Ureter (tissue), 1 donor: ENCODE measurements around the gene KCNQ1. TPM values are rescaled to one million over a fixed set of nuclear protein-coding genes. Genes with fewer than 3 reads are reported as not detected.

Source experiments
- DNase-seq: peaks from one replicate; pipeline ENCODE4 v3.0.0-alpha.2; 2020; ENCODE audit warnings: low spot score
- total RNA-seq: library from RNA; stranded (reverse); gene quantifications from one replicate; pipeline ENCODE4 v1.2.4, GENCODE V29; 2023
- donor health status: DM: yes; HTN: yes; CAD: no.

KCNQ1 gene
- total RNA-seq, 1 donor from 2014 or later = 63.0 TPM

DNA sequence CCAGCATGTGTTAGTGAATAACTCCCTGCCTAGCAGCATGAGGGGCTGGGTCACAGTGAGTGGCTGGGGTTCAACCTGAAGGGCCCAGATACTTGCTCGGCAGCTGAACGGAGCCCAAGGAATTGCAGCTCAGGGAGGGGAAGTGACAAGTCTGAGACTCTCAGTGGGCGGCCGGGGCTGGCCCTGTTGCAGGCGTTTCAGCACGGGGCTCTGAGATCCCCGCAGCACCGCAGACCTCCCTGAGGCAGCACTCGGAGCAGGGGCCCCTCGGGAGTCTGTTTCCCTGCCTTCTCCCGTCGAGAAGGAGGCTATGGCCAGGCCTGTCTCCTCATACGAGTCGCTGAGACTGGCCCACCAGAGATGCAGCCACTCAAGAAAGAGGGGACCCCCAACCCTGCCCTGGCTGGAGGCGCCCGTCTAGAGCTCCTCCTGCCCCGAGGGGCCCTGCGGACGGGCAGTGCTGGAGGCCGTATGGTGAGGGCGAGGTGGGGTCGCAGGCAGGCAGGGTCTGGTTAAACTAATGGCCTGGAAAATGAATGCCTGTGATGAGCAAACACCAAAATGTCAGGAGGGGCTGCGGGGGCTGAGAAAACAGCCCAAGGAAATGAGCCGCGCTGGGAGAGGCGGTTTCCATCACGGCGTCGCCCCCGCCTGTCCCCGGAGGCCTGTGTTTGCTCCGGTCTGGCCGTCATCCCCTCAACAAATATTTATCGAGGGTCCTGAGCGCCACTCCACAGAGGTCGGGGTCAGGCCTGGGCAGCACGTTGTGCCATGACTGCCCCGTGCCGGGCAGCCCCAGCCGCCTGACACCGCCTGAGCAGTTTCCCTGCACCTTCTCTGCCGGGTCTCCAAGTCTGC lies 35.0 kb upstream of the KCNQ1 start:
- DNase-seq = no peak

DNA sequence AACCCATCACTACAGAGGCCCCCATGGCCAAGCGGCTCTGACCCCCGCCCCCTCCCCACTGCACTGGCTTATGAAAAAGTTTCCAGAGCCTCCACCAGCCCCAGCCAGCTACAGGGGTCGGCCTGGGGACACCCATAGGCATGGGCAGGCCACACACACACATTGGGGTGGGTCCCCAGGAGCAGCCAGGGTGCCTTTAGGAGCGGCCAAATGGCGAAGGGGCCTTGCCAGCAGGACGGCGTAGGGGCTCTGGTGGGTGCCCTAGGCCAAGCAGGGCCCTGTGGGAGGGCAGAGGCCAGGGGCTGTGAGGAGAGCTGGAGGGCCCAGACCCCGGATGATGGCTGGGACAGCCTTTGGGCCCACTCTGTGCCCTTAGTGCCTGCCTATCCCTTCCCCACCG lies 34.2 kb upstream of the KCNQ1 start:
- DNase-seq = no peak

DNA sequence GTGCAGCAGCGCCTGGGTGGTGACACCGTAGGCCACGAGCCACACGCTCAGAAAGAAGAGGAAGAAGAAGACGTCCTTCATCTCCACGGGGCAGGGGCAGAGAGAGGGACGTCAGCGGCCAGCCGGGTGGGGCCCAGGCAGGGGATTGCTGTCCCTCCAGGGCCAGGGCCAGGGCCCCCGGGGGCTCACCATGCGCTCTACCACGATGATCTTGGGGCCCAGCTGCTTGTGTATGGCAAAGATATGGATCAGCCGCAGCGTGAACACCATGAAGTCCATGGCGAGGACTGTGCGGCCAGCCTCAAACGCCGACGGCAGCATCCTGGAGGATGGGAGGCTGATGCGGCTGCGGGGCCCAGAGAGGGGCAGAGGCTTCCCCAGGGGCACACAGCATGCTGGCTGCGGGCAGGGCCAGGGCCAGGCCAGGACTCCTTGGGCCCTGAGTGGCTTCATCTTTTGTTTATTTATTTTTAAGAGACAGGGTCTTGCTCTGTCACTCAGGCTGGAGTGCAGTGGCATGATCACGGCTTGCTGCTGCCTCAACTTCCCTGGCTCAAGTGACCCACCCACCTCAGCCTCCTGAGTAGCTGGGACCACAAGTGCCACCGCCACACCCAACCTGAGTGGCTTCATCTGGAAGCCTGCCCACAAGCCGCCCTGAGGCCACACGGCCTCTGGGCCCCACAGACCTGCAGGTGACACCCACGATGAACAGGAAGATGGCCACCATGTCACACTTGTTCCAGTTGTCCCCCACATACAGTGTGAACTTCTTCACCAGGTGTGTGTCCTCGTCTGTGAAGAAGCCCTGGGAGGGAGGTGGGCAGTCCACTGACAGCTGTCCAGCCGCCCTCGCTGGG lies 33.1 kb upstream of the KCNQ1 start:
- no peak for DNase-seq

DNA sequence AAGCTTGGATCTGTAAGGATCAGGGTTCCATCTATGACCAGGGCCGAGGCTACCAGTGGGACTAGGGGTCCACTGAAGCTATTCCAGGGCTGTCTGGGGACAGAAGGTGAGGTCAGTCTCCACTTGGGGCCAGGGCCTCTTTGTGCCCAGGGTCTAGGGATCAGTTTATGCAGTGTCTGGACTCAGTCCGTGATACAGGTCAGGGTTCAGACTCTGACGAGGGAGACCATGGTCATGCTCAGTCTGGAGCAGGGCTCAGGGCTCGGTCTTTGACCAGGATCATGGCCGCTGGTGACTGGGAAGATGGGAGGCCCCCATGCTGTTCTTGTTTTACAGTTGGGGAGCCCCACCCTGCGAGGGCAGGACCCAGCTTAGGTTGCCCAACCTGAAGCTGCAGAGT lies 32.5 kb upstream of the KCNQ1 start:
- no peak for DNase-seq

DNA sequence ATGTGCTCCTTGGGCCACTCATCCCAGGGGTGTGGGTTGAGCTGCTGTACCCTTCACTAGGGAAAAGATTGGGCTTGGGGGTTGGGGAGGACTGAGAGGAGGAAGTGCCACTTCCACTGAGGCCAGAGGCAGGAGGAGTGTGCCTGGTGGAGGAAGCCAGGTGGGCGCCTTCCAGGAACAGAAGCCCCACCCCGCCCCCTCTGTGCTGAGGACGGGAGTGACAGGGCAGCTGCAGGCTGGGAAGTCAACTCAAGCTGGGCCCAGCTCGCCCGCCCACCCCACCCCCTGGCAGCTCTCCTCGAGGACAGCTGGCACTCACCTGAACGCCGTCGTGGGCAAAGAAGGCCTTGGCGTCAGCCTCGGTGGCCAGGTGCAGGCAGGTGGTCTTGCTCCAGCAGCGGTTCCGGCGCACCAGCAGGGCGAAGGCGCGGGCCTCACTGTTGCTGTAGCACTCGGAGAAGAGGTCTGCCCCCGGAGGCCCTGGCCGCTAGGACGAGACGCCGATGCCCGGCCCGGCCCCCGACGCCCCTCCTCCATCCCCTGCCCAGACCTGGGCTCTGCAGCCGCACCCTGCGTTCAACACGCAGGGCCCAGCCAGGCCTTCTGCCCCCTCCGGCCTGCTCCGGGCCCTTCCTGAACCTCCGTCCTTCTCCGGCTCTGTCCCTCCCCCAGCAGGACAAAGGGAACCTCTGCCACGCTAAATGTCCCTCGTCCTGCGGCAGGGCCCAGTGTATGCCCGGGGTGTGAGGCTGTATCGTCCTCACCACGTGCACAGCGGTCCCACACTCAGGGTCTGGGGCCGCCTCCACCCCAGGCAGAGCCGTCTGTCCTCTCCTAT lies 30.8 kb upstream of the KCNQ1 start:
- DNase-seq = no peak

DNA sequence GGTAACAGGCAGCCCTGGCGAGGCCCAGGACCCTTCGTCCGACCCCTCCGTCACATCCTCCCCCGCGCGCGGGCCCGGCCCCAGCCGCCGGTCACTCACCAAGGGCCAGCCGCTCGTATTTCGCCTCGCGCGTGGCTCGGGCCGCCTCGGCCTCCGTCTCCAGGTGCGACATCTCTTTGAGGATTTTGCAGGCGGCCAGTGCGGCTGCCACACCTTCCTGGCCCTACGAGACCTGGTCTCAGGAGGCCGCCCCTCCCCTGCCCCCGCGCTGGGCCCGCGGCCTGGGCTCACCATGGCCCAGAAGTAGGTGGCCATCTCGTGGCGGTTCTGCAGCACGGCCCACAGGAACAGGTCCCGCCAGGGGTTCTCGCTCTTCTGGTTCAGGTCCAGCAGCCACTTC lies 30.2 kb upstream of the KCNQ1 start:
- DNase-seq = no peak

DNA sequence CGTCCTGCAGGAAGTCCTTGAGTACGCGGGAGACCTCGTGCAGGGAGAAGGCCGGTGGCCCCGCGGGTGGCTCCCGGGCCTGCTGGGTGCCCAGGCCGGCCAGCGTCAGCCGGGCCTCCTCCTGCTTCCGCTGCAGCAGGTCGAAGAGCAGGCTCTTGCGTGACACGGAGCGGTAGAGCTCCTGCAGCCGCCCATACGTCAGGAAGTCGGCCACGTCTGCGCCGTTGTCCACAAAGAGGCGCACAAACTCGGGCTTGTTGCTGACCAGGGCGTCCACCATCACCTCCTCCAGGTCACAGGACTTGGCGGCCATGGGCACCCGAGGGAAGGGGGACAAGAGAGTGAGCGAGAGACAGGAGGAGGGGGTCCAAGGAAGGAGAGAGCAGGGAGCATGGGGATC lies 29.6 kb upstream of the KCNQ1 start:
- DNase-seq = no peak

DNA sequence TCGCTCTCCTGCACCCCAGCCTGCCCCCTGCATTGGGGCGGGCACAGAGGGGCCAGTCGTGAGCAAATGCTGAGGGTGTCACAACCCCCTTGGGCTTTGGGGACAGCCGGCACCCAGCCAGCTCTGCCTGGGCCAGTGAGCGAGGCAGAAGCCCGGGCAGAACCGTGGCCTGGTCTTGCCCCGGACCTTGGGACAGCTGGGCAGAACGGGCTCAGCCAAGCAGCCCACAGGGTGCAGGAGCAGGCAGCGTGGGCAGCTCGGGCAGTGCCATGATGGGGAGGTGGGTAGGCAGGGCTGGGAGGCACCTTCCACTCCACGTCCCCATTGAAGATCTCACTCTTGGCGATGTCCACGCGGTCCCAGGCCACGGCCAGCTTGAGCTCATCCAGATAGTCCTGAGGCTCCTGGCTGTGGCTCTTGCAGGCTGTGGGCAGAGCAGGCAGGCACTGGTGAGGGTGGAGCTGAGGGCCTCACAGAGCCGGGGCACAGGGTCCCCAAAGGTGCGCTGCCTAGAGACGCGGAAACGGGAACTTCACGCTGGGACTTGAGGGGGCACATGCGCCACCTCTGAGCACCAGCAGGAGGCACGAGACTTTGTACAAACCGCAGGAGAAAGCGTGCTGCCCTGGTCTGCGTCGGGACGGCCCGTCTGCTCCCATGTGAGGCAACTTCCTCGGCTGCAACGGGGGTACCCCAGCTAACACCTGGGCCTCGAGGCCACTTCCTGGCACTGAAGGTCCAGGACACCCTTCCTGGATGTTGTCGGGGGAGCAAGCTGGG lies 29.0 kb upstream of the KCNQ1 start:
- DNase-seq = no peak

DNA sequence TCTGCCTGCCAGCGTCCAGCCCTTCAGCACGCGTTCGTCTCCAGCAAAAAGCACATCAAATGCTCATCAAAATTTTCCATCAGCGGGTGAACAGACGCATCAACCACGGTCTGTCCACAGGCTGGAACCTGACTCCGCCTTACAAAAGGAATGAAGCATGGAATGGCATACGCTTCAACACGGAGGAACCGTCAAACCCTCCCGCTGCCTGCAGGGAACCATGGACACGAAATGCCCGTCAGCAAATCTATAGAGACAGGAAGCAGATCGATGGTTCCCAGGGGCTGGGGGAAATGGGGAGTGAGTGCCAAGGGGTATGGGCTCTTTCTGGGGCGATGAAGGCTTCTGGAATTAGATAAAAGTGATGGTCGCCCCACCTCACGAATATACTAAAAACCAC lies 28.0 kb upstream of the KCNQ1 start:
- DNase-seq = no peak

DNA sequence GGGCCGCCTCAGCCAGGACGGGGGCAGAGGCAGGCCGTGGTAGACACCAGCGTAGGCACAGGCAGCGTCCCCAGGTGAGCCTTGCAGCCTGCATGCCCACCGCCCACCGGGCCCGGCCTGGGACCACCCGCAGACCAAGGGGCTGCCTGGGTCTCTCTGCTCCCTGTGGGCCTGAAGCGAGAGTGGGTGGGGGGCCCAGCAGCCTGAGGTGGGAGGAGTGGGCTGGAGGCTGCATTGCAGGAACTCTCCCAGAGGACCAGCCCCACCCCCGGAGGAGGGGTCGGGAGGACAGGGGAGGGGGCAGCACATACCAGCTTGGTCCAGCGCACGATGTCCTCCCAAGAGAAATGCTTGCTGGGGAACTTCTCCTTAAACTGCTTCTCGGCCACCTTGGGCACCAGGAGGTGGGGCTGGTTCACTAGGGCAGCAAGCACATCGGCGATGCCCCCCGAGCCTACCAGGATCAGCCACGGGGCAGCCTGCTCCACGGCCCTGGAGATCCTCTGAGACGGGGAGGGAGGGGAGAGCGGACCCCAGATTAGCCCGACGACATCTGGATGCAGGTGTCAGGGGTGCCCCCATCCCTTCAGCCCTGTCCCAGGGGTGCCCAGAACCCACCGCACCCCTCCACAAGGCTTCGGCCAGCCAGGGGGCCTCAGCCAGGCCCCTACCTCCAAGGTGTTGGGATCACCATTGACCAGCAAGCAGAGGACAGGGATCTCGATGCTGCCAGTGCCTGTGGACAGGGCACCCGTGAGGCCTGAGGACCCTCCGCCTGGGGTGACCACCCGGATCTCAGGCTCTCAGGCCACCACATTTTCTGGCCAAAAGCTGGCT lies 26.7 kb upstream of the KCNQ1 start:
- no peak for DNase-seq

DNA sequence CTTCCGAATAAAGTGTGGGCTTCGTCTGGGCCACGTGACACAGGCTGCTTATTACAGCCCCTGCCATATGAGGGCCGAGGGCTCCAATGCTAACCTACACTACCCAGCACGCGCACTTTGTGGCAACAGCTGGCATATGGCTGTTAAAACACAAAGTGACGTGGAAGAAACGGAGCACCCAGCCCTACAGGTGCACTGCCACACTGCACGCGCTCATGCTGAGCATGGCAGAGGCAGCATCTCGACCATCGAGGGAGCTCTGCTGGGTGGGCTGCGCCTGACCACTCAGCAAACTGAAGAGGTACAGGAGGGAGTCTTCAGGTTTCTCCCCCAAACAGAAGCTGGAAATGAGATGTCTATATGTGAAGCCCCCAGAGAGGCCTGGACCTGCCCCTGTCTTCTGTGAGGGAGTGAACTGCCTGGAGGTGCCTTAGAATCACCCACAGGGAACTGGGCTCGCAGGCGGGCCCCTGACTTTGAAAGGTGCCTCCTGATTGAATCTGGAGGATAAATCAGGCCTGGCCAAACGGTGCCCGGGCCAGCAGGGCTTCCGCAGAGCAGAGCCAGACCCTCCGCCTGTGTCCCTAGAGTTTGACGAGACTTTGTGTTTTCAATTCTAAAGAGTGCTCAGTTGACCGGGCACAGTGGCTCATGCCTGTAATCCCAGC lies 26.0 kb upstream of the KCNQ1 start:
- no peak for DNase-seq

DNA sequence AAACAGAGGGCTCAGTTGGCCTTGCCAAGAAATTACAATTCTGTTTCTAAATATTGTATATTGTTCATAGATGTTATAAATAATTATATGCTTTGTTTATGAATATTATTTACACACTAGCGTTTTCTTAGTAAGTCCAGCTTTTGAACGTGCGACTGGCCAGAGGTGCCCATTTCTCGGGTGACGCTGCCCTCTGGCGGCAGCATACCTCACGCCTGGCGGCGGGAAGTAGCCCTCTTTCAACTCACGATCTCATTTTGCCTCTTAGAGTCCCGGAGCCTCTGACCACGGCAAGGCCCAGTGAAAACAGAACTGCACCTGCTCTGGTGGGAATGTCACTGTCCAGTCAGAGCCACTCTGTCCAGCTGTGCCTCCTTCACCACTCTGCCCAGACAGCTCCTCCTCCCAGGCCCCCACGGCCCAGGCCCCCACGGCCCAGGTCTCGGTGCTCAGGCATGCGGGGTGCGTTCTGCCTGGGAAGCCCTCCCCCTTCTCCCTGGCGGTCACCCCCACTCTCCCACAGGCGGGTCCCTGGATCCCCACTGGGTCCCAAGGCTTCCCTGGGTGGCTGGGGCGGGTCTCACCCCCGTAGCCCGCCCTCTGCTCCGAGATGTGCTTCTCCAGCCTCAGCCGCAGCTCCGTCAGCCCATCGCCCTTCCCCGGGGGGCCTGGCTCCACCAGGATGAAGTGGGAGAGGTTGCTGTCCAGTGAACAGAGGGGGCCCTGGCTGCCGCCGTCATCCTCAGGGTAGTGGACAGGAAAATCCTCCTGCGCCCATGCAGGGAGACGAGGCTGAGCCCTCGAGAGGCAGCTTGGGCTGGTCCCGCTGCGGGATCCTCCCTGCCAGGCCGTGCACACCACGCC lies 24.9 kb upstream of the KCNQ1 start:
- peak; percentile 85 for DNase-seq

DNA sequence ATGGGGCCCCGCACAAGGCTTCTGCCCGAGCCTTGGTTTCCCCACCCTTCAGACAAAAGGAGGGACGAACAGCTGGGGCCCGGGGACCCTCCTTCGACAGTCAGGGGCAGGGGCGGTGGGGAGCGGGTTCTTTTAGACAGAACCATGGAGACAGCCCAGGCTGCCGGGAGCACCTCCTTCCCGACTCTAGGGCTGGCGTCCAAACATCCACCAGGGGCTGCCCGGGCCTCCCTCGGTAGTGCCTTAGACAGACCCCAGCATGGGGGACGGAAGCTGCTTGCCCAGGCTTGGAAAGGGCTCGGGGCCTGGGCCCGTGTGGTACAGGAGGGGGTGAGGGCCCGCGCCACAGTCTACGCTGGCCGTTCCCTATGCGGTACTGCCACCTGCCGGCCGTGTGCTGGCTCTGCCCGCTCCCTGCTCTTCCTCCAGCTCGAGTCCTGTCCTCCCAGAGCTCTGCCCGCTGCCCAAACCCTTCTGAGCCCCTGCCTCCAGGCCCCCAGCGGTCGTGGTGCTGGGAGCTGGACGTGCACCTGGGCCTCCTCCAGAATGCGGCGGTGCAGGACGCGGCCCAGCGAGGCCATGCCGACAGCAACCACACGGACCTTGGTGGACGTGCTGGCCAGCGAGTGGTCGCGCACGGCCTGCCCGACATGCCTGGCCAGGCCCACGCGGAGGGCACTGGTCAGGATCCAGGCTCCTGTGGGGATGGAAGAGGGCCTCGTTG lies 24.1 kb upstream of the KCNQ1 start:
- peak; percentile 76 for DNase-seq

DNA sequence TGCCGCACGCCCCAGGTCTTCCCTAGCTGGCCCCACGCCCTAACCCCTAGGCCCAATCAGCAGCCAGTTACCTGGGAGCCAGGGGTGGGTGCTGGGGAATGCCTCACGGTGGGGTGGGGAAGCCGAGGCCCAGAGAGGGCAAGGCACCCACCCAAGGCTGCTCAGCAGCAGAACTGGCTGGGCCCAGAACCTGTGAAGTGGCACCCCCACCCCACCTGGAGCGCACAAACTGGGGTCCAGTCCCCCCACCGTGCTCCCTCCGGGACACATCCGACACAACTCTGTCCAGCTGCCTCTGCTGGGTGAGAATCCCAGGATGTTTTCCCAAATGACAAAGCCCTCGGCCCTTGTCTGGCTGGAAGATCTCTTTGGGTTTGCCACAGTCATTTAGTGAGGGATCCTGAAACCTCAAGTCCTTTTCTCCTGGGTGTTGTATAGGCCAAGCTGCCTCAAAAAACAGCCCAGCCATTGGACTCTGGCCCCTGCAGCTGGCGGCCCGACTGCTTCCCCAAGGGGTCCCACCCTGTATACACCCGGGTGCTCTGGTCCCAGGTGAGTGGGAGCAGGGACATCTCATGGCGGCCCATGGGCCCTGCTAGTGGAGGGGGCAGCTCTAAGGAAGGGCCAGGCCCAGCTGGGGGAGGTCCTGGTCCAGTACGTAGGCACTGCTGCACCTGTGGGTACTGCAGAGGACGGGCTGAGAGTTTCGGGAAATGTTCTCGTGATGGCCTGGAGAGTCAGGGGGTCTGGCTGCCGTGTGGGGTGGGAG lies 23.4 kb upstream of the KCNQ1 start:
- DNase-seq = no peak

DNA sequence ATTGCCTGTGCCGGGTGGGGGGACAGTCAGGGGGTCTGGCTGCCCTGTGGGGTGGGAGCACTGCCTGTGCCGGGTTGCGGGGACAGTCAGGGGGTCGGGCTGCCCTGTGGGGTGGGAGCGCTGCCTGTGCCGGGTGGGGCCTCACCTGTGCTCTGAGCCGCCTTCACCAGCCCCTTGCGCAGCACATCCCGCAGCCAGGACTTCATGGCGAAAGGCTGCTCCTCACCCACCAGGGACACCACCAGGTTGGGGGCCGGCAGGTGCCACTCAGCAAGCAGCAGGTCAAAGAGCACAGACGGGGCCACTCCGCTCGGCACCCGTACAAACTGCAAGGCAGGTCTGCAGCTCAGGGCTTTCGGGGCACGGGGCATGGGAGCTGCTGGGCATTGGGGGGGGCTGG lies 22.8 kb upstream of the KCNQ1 start:
- DNase-seq = no peak

DNA sequence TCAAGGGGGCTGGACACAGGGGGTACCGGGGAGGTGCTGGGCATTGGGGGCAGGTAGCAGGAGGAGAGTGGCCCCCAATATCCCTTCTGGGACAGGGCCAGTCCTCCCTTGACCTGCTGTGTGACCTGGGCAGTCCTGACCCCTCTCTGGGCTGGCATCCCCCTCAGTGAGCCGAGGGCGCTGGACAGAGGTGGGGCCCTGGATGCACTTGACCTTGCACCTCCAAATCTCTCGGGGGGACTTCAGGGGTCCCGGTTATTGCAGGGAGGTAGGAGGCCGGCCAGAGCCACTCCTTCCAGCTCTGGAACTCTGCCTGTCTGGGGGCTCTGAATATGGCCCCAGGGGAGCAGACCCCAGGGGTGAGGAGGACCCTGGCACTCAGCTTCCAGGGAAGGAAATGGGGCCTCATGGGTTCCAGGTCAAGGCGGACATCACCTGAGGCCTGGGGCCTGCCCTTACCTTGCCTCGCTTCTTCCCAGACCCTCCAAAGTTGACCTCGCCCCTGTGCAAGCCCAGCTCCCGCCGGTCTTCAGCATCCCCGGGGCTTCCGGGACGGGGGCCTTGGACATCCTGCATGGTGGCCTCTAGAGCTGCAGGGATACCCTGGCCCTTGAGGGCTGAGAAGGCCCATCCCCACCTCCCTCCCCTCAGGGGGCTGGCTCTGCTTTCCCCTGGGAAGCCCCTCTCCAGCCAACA lies 22.2 kb upstream of the KCNQ1 start:
- no peak for DNase-seq
